GM12801 (cell line): ENCODE measurements around the gene TMEM269.

Experiments used
- TF ChIP-seq, protein P1 (sequence below): IDR thresholded peaks from one replicate; pipeline ENCODE4 v1.5.1; 2011; ENCODE audit warnings: control low read depth; ENCODE audit not compliant: insufficient read length; ENCODE audit errors: extremely low read depth

Gene TMEM269

DNA sequence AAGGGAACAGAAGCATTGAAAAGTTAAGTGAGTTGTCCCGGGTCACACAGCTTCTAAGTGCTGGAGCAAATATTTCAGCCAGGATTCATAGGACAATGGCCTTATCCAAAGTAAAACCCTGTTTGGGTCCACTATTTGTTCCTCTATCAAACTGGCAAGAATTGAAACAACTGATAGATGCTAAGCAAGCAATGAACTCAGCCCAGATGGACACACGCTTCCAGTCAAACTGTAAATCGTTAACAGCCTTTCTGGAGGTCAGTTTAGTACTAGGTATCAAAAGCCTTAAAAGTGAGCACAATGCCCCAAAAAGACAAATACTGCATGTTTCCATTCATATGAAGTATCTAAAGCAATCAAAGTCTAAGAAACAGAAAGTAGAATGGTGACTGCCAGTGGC is 33.2 kb downstream of the TMEM269 start:
- TF ChIP-seq, protein P1, sequence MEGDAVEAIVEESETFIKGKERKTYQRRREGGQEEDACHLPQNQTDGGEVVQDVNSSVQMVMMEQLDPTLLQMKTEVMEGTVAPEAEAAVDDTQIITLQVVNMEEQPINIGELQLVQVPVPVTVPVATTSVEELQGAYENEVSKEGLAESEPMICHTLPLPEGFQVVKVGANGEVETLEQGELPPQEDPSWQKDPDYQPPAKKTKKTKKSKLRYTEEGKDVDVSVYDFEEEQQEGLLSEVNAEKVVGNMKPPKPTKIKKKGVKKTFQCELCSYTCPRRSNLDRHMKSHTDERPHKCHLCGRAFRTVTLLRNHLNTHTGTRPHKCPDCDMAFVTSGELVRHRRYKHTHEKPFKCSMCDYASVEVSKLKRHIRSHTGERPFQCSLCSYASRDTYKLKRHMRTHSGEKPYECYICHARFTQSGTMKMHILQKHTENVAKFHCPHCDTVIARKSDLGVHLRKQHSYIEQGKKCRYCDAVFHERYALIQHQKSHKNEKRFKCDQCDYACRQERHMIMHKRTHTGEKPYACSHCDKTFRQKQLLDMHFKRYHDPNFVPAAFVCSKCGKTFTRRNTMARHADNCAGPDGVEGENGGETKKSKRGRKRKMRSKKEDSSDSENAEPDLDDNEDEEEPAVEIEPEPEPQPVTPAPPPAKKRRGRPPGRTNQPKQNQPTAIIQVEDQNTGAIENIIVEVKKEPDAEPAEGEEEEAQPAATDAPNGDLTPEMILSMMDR = no peak

DNA sequence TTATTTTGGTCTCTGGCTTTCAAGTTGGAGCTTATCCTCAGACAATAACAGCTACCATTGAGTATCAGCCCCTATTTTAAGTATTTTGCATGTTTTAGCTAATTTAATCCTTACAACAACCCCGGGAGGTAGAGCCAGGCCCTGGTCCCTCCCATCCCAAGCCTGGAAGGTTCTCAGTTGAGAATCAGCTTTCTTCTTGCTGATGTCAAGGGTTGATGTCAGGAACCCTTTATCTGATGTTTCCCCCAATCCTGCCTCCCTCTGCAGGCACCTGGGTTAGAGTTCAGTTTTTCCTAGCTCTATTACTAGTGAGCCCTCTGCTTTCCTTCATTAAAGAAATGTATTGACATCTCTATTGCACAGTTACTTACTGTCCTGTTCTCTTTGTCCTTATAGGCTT is 36.0 kb downstream of the TMEM269 start:
- TF ChIP-seq, protein P1 = no peak

- TF ChIP-seq, protein P1 = no peak
These were observed 36.9 kb downstream of the TMEM269 start for GRCh38 chr1:42821690-42822089.

DNA sequence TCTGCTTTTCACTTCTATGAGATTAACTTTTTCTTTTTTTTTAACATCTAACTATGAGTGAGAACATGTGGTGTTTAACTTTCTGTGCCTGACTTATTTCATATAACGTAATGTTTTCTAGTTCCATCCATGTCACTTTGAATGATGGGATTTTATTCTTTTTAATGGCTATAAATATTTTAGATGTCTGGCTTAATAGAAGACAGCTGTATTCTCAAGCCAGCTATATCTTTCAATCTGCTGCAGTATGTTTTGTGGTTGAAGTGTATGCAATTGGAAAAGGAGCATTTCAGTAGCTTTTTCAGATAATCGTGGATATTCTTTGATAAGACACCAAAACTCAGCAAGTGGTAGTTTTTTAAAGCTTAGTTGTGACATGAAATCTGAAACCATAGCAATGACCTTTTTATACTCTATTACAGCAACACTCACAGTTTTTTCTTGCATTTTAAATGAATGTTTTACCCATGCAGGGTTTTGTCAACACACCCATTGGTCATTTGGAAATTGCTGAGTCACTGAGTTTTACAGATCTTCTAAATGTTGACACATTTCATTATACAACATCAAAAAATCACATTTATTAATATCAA is 38.1 kb downstream of the TMEM269 start:
- TF ChIP-seq, protein P1 = no peak

GRCh38 chr1:42824481-42825035 is 39.8 kb downstream of the TMEM269 start:
- TF ChIP-seq, protein P1 = no peak

DNA sequence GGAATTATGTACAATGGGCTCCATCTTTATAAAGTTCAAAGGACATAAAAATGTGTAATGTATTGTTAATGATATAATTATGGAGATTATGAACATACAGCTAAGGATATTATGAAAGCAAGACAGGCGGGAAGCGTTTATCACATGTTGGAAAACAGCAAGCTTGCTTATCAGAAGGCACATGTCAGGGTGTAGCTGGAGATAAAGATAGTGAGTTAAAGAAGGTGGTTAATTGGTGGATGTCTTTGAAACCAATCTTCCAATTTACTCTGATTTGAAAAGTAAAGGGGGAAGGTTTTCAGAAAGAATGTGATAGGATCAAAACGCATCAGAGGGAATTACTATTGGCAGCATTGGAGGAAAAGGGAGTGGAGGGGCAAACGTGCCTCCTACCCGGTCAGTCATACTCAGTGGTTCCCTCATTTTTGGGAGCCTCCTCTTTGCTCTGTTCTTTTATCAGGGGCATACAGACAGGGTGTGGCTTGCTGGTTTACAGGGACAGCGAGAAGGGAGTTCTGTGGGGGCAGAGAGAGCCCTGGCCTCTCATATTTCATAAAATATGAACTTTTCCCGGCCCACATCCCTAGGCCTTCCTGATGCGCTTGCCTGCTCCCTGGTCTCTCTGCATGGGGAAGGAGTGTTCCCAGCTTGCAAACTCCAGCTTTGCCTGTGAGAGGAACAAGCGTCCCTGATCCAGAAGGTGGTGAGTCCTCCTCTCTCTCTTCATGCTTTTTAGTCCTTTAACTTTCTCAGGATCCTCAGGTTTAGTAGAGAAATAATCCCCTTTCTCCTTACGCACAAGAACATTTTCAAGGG is 40.5 kb downstream of the TMEM269 start:
- TF ChIP-seq, protein P1 = no peak

DNA sequence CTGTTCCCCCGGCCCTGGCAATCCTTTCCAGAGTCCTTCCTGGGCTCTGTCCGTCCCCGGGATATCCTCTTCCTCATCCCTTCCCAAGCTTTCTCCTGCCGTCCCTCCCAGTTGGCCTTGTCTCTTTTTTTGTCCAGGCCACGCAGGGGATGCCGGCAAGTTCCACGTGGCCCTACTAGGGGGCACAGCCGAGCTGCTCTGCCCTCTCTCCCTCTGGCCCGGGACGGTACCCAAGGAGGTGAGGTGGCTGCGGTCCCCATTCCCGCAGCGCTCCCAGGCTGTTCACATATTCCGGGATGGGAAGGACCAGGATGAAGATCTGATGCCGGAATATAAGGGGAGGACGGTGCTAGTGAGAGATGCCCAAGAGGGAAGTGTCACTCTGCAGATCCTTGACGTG is 45.8 kb downstream of the TMEM269 start:
- TF ChIP-seq, protein P1 = no peak
